ENCODE results near the gene CDADC1. TPM values are rescaled to one million over a fixed set of nuclear protein-coding genes. Genes with fewer than 3 reads are reported as not detected.
"Not testable (repeated sequence)": the region's sequence is repeated elsewhere in the genome, so short reads cannot be mapped to it uniquely, and the experiment has no call there.

Gene CDADC1
- total RNA-seq, 1 donor from 2014 or later = 1.4 TPM

DNA sequence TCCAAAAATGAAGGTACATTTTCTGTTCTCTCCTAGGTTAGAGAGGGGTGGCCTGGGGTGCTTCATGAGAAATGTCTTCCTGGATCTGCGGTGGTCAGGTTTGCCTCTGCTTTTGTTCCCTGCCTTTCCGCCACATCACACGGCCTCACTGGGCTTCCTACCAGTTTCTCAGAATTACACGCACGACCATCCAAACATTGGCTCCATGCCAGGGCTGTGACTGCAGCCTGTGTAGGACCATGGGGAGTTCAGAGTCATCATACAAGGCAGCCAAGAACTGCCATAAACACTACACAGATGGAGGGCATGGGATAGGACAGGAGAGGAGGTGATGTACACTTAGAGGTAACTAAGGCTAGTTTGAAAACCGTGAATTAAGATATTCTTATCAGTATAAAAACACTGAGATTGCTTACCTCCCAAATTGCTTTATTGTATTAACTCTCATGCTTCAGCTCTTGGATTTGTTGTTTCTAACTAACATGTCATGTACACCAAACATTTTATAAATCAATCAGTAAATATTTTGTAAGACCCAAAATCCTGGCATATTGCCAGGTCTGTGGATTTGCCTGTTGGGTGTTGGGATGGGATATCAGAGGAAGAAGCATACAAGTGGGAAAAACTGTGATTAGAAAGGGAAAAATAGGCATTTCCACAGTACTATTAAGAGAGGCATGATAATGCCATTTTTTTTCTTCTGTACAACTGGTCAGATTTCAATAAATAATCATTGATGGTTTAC, 45.2 kb downstream of the CDADC1 start:
- peak; percentile 81 for DNase-seq (ENCODE audit: low spot score)

DNA sequence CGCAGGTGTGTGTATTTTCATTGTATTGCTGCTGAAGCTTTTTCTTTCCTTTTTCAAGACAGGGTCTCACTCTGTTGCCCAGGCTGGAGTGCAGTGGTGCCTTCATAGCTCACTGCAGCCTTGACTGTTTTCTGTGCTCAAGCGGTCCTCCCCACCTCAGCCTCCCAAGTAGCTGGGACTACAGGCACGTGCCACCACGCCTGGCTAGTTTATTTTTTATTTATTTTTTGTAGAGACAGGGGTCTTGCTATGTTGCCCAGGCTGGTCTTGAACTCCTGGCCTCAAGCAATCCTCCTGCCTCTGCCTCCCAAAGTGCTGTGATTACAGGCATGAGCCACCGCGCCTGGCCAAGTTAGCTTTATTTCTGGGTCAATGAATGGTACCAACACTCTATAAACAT, 47.0 kb downstream of the CDADC1 start:
- not testable (repeated sequence) for DNase-seq (ENCODE audit: low spot score)

DNA sequence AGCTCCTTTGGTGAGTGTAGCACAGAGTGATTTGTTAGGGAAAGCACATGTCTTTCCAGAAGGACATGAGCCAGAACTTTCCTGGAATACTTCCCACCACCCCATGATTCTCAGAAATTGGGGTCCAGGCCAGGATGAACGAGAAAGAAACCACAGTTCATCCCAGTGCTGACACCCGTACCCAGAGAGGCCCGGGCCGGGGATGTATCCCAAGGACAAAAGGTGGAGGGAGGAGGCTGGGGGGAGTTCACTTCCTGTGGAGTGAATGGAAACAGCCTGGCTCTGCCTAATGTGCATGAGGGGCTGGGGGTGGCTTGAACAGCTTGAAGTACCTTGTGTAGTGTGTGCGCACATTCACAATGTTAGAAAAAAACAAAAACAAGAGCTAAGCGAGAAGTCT, 47.5 kb downstream of the CDADC1 start:
- DNase-seq (ENCODE audit: low spot score) = no peak

DNA sequence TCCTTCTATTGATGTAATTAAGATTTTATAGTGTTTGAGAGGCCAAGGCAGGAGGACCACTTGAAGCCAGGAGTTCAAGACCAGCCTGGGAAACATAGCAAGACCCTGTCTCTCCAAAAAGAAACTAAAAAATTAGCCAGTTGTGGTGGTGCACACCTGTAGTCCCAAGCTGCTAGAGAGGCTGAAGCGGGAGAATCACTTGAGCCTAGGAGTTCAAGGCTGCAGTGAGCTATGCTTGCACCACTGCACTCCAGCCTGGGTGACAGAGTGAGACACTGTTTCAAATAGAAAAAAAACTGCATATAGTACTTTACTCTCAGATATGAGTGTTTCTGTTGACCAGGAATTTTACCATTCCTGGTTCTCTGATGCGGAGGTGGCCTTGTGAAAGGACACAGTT, 48.9 kb downstream of the CDADC1 start:
- DNase-seq (ENCODE audit: low spot score) = no peak

DNA sequence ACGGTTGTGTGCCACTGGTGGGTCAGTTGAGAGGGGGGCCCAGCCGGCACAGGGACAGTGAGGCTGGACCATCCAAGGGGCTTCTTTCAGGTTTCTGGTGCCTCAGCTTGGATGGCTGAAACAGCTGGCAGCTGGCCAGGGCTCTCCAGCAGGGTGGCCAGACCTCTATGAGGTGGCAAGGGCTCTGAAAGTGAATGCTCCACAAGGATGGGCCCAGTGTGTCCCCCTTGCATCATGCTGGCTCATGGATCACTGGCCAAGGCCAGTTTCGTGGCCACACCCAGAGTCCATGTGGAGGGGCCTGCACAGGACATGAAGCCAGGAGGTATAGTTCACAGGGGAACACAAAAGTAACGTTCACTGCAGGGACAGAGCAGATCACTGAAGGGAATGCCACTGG, 49.6 kb downstream of the CDADC1 start:
- no peak for DNase-seq (ENCODE audit: low spot score)

DNA sequence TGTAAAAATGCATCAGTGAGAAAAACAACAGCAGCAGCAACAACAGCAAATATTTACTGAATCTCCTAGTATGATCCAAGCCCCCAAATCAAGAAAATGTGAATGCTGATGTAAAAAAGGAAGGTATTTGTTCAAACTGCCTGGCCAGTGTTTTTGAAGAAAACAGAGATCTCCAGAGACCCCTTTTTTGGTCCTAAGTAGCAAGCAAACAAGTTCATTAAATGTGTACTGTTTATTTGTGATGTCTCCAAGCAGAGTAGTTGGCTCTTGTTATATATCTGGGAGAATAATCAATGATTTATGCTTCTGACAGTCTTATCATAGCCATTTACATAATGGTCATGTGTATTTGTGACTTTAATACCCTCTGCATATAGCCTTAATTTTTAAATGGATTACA, 50.7 kb downstream of the CDADC1 start:
- no peak for DNase-seq (ENCODE audit: low spot score)

DNA sequence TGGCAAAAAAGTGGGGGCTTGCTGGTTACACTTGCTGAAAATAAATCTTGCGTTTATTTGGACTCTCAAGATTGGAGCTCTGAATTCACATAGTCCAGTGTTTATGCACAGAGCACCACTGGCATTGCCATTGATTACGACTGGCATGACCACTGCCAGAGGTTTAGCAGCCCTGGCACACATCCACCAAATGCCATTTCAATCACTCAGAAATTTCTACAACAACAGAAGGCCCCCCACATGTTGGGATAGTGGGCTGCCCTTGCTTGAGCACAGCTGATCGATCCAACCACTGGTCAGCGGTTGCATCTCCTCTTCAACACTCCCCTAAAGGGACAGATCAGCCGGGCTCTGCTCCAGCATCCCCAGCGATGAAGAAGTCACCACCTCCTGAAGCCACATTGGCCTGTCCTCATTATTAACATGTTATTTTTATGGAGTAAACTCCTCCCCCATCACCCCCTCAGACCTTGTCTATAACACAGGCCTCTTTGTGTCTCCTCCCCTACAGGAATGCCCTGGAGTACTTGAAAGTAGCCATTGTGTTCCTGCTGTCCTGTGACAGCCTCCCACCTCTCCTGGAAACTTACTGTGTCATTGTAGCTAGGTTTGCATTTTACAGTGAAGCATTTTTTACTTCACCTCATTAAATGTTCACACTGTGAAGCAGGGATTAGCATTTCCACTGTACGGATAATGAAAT, 51.3 kb downstream of the CDADC1 start:
- no peak for DNase-seq (ENCODE audit: low spot score)

DNA sequence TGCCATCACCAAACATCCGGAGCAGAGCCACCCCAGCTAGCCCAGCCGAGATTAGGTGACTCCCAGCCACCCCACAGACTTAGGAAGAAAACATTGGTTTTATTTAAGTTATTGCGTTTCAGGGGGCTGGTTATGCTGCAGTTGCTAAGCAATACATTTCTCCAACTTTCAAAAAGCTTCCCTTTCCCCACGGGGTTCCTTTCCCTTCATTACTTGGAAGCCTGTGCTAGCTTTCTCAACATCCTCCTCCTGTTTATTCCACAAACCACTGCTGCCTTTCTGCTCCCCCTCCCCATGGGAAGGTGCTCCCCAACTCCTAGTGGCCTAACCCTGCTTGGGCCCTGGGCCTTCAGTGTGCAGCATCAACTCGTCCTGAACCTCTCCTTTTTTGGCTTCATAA, 52.6 kb downstream of the CDADC1 start:
- no peak for DNase-seq (ENCODE audit: low spot score)

DNA sequence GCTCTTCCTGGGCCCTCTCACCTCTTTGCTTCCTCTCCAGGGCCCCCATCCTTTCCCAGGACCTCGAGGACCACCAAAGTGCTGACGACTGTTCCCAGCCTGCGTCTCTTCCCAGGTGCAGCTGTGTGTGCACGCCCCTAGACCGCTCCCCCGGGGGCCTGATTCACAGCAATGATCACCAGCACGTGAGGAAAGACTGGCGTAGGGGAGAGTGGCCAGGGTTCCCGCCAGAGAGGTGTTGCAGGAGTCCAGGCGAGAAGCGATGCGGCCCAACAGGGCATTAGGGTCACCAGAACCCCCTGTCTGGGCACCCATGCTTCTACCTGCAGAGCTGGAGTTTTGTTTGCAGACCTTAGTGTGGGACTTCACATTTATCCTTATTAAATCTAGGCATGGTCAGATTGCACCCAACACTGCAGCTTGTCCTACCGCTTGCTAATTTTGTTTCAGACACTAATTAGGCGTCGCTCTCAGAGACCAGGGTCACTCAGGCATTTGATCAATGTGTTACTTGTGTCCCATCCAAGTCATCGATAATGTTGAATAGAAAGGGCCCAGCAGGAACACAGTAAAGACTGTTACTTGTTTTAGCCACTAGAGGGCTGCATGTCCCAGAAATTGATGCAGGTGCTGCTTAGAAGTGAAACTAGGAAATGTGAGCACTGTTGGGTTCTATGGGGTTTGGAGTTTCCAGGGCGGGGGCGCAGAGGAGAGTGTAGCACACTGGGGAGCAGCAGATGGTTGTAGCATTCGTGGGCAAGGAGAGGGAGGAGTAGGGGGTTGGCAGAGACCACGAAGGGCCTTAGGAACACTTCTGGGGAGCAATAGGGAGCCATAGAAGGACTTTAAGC, 53.2 kb downstream of the CDADC1 start:
- DNase-seq (ENCODE audit: low spot score) = peak; percentile 61

DNA sequence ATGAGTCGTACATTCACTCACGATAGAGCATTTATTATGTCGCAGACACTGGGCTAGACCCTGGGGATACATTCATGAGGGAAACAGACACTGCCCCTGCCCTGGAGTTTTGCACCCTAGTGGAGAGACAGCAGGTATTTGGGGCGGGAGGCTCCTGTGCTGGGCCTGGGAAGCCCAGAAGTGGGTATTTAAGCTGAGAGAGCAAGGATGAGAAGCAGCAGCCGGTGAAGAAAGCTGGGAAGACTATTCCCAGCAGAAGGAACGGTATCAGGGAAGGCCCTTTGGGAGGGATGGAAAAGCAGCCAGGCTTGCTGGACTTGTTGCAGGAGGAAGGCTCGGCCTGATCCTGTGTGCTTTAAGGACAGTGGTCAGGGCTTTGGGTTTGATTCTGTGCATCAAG, 54.5 kb downstream of the CDADC1 start:
- no peak for DNase-seq (ENCODE audit: low spot score)

DNA sequence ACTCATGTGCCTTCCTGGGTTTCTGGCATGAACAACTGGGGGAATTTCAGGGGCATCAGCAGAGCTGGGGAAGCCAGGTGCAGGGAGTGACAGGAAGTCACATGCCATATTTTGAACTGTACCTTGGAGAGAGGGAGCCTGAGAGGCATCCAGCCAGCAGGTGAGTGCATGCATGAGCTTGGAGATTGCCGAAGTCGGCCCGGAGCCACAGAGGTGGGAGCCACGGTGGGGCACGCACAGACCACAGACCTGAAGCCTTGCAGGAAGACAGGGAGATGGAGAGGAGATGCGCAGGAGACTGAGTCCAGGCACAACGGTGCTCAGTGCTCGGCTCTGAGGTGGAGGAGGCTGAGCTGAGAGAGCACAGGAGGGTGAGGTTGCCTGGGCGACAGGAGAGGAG, 55.1 kb downstream of the CDADC1 start:
- no peak for DNase-seq (ENCODE audit: low spot score)

DNA sequence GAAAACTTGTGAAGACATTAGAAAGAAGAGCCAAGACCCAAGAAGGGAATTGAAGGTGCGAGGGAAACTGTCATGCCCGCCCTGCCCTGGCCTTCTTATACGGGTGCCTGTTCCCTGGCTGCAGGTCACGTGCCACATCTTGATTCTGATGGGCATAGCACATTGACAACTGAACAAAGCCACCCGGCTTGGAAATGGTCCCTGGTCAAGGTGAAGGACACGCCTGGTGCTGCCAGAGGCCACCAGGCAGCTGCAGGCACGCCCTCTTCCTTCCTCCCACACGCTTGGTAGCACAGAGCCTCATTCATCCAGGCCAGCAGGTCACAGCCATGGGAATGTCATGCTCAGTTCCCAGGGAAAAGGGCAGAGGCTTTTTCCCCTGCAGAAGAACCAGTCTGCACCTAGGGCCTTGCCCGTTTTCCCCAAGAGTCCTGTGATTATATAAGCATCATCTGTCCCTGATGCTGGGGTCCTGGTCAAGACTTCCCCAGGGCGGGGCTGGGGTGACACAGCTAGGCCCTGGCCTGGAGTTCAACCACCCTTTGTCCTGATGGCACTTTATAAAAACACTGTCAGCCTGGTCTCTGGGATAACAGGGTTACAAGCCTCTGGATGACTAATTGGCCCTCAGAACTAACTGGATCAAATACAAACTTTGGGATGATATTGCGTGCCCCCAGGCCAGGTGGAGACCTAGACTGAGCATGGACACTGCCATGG, 56.0 kb downstream of the CDADC1 start:
- DNase-seq (ENCODE audit: low spot score) = no peak

DNA sequence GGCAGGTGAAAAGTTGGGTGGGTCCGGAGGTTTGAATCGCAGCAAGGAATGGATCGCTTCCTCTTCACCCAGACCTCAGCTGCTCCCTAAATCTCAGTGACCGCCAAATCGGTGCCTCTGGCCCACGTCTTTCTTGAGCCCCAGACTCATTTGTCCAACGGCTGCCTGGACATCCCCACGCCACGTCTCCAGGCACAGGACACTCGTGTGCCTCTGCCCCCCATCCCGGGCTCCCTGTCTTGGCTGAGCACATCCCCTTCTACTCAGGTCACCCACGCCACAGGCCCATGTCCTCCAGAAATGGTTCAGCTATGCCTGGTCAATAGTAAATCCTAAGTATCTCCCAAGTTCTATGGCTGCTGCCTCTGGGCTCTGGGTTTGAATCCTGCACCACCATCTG, 56.6 kb downstream of the CDADC1 start:
- DNase-seq (ENCODE audit: low spot score) = no peak

DNA sequence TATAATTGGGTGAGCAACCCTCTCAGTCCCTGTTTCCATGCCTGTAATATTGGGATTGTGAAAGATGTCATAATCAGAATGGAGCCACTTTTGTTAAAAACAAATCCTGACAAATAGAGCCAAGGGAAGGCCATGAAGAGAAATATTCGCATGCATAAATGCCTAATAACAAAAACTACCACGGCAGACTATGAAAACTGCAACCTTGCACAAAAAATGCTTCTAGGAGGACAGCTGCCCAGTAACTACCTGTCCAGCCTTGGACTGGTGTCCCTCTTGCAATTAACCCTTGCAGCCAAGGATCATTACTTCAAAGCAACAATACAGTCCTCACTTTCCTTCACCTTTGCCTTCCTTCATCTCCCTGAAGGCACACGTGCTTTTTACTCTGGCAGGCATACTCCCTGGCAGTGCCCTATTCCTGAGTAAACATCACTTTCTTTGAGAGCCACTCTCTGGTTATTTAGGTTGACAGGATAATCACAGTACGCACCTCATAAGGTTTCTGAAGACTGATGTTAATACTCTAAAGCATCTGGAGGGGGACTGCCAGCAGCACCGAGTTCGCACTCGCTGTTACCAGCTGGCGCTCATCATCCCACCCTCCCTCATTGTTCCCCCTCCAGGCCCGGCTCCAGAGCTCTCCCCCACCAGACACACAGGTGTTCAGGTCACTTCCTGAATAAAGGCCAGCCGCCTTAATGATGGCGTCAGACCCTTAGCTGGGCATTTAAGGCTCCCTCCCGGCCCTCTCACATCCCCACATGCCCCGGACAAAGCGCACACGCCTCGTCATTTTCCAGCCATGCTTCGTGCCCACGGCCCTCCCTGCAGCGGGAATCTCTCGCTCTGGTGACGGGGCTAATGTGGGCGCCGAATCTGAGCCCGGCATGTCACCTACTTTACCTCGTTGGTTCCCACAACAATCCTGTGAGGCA, 57.3 kb downstream of the CDADC1 start:
- no peak for DNase-seq (ENCODE audit: low spot score)

DNA sequence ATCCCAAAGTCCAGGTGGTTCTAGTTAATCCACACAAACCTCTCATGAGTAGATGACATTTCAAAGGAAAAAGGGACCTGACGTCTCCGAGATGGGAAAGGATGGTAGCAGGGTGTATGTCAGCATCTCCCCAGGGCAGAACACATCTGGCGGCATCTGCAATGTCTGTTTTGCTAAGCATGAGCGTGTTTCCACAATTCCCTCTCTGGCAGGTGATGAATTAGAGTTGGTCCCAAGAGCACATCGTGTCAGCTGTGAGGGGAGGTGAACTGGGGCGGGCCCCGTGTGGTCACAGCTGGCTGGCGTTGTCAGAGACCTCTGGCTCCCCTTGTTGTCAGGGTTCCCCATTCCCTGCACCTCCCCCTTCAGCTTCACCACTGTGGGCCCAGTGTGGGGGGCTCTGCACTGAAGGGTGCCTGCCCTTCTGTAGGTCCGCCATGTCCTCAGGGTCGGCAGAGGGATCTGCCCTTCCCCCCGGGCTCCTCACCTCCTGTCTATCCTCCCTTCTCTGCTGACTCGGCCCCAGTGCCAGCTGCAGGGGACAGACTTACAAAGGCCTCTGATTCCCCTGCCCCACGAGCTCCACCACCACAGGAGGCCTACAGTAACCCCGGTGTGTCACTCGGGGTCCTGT, 58.2 kb downstream of the CDADC1 start:
- DNase-seq (ENCODE audit: low spot score) = no peak

DNA sequence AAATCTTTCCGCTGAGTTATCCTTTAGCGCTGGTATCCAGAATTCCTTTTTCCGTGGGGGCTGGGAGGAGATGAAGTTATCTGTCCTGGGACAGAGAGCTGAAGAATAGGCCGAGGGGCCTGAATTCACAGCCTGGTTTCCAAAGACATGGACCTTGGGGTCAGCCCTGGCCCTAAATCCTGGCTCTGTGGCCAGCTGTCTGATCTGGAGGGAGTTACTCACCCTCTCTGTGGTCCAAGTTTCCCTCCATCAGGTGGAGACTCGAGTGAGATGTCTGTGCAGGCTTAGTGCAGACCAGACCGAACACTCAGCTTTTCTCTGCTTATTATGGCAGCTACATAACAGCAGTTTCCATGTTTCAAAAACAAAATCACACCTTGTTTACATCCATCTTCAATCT, 59.6 kb downstream of the CDADC1 start:
- DNase-seq (ENCODE audit: low spot score) = no peak

DNA sequence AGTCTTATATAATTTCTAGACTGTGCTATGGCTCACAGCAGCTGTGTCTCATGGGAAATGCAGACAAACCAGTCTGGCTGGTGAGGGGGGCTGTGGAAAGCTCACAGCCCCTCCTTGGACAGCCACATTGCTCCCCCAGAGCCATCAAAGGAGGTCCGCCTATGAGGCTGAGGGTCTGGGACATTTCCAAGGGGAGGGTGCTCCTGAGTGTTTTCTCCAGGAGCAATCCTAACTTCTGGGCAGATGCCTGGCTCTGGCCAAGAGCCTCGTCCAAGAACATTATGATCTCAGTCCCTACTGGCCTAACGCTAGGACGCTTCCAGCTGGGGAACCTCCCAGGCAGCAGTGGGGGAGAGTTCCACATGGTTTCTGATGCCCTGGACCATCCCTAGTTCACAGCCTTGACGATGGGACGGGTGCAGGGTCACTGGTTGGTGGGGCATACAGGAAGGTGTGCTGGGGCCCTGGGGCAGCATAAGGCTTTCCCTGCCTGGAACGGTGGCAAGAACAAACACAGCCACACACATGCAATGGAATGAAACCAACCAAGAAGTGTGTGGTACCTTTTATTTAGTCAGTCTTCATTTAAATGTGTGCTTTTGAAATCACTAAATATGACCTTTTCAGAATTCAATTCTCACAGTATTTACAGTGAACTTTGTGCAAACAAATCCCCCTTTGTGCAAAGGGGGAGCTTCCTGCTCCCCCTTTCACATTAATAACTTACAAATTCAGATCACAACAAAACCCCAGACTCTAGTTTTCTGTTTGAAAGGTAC, 60.6 kb downstream of the CDADC1 start:
- DNase-seq (ENCODE audit: low spot score) = peak; percentile 72

DNA sequence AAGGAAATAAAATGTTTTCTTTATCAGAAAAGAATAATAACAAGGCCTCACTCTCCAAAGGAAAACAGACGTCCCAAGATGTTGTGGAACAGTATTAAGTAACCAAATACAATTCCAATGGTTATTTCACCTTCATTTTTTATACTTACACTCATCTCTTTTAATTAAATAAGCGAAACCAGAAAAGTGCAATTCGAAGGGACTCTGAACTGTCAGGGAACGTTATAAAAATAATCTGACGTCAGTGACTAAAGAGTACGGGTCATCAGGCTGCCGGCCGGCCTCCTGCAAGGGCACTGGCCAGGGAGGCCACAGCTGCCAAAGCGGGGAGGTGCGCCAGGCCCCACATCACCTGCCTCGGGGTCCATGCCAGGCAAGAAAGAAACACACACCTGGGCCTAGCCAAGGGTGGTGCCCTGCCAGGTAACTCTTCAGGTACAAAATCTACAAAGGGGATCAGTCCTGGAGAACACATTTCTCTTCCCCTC, 61.2 kb downstream of the CDADC1 start:
- DNase-seq (ENCODE audit: low spot score) = no peak

DNA sequence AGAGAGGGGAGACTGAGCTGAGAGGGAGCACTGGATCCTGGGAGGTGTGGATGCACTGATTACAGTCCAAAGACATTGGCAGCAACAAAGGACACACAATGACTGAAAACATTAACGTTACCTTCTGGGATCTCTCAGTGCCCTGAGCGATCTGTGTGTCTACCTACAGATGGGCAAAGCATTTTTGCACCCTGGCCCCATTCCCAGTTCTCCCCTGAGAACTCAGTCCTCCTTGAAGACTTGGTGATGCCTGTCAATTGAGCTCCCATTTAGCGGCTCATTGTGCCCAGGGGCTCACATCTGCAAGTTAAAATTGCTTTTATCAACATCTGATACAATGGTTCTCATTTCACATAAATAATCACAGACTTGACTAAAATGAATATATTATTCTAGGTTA, 62.5 kb downstream of the CDADC1 start:
- no peak for DNase-seq (ENCODE audit: low spot score)

Data from umbilical cord (tissue), 2 donors.